Activated B cell treated with CpG ODN at 0.5 μM for 24 hours (primary cell): ENCODE data around the gene INAVA. TPM values are rescaled to one million over a fixed set of nuclear protein-coding genes. Genes with fewer than 3 reads are reported as not detected.
A peak's percentile ranks its signal among the peaks of the same experiment; 100 is the strongest.

Experiments used
- ATAC-seq: fragments of 200-7000 bp; cut with Tn5 transposase; one replicate; pipeline ENCODE4 v1.10.0; 2021; ENCODE audit warnings: low read depth, mild to moderate bottlenecking, moderate library complexity
- CTCF ChIA-PET: fragments of 350-600 bp; sonication (Branson Sonifier 250); formaldehyde crosslinking; loops from one replicate; lab custom pipeline; 2021; ENCODE audit warnings: antibody characterized with exemption; lab: Charles Lee
- POLR2A ChIA-PET: fragments of 350-600 bp; sonication (Branson Sonifier 250); formaldehyde crosslinking; loops from one replicate; lab custom pipeline; 2021; ENCODE audit warnings: antibody characterized with exemption; lab: Charles Lee
- DNase-seq: peaks from one replicate; pipeline ENCODE4 v3.0.0; 2022
- H3K27ac Mint-ChIP-seq: one replicate; pipeline ENCODE4 v1.8.0; 2020; ENCODE audit warnings: mixed read lengths
- H3K27me3 Mint-ChIP-seq: one replicate; pipeline ENCODE4 v1.8.0; 2021; ENCODE audit warnings: mixed read lengths
- H3K36me3 Mint-ChIP-seq: one replicate; pipeline ENCODE4 v1.8.0; 2021; ENCODE audit warnings: low read depth, mixed read lengths
- H3K4me1 Mint-ChIP-seq: one replicate; pipeline ENCODE4 v1.8.0; 2021; ENCODE audit warnings: mixed read lengths
- H3K4me3 Mint-ChIP-seq: one replicate; pipeline ENCODE4 v1.8.0; 2020; ENCODE audit warnings: mild to moderate bottlenecking, mixed read lengths
- H3K9me3 Mint-ChIP-seq: one replicate; pipeline ENCODE4 v1.8.0; 2020; ENCODE audit warnings: mixed read lengths
- intact Hi-C: fragments of 100-400 bp; cut with micrococcal nuclease; formaldehyde crosslinking; loops from one replicate; pipeline ENCODE4 v1.15.1; 2024
- total RNA-seq: library from RNA; stranded (reverse); gene quantifications from 2 replicates; pipeline ENCODE4 v1.2.3, GENCODE V29; 2022
- TF ChIP-seq, protein P1 (sequence below): fragments of 200-600 bp; IDR thresholded peaks from one replicate; pipeline ENCODE4 v1.8.0; 2022; ENCODE audit warnings: antibody characterized with exemption, mild to moderate bottlenecking

The INAVA gene
- total RNA-seq, 1 donor from 2014 or later = 0.44 TPM

DNA sequence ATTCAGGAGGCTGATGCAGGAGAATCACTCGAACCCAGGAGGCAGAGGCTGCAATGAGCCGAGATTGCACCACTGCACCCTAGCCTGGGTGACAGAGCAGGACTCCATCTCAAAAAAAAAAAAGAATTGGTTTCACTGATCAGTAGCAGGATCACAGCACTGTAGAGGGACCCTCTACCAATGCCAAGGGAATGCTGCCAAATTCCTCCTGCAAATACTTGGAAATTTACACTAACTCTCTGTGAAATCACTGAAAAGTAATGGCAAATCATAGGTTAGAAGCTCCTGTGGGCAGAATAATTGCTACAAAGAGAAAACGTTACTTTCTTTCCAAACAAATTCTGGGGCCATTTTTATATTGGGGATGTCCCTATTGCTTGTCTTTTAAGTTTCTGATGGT is 28.6 kb upstream of the INAVA start:
- ATAC-seq (no peak), DNase-seq (no peak)
- H3K27me3 Mint-ChIP-seq = peaks cover 3% of the 10 kb centered on the region
- H3K36me3 Mint-ChIP-seq = no peaks in the 10 kb centered on the region
- intact Hi-C loops = loop anchor here (5.0 kb wide), 1 partner anchor 156 kb away; the partner anchor contains the start of gene KIF21B
- TF ChIP-seq, protein P1, sequence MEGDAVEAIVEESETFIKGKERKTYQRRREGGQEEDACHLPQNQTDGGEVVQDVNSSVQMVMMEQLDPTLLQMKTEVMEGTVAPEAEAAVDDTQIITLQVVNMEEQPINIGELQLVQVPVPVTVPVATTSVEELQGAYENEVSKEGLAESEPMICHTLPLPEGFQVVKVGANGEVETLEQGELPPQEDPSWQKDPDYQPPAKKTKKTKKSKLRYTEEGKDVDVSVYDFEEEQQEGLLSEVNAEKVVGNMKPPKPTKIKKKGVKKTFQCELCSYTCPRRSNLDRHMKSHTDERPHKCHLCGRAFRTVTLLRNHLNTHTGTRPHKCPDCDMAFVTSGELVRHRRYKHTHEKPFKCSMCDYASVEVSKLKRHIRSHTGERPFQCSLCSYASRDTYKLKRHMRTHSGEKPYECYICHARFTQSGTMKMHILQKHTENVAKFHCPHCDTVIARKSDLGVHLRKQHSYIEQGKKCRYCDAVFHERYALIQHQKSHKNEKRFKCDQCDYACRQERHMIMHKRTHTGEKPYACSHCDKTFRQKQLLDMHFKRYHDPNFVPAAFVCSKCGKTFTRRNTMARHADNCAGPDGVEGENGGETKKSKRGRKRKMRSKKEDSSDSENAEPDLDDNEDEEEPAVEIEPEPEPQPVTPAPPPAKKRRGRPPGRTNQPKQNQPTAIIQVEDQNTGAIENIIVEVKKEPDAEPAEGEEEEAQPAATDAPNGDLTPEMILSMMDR = no peak
- peaks cover 60% of the 10 kb centered on the region for H3K4me1 Mint-ChIP-seq
- CTCF ChIA-PET = interaction anchor here (0.6 kb wide), 1 partner anchor 9 kb away, joined by 3 read pairs; no protein-coding TSS in a partner anchor
- H3K4me3 Mint-ChIP-seq = no peak overlapping the region
- POLR2A ChIA-PET = interaction anchor here (0.7 to 2.2 kb wide), 5 partner anchors 12 to 196 kb away, joined by 3 to 17 read pairs (median 6); partner anchors contain the start of gene DDX59
- H3K9me3 Mint-ChIP-seq = no peaks in the 10 kb centered on the region
- H3K27ac Mint-ChIP-seq = no peak overlapping the region

DNA sequence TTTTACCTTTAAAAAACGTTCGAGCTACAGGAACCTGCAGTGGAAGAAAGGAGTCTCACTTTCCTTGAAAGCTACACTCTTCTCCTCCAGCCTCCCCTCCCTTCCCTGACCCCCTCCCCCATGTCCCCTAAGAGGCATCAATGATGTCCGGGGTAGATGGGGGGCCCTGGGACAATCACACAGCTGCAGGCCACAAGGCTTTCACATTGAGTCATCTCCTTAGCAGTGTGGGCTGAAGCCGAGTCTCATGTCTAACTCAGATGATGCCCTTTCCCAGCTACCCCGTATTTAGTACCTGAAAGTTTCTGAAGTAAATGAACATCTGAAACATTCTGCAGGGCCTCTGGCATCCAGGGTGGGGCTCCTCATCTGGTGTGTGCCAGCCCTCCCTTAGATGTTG is 28.2 kb upstream of the INAVA start:
- H3K27me3 Mint-ChIP-seq = peaks cover 3% of the 10 kb centered on the region
- peak; percentile 67 for ATAC-seq
- H3K9me3 Mint-ChIP-seq = no peaks in the 10 kb centered on the region
- H3K4me3 Mint-ChIP-seq = no peak overlapping the region
- ChIA-PET POLR2A (interaction anchor here (0.7 to 2.2 kb wide), 5 partner anchors 11 to 197 kb away, joined by 3 to 17 read pairs (median 6); partner anchors contain the start of gene DDX59), CTCF (interaction anchor here (0.6 kb wide), 1 partner anchor 9 kb away, joined by 3 read pairs; no protein-coding TSS in a partner anchor)
- H3K4me1 Mint-ChIP-seq = peaks cover 64% of the 10 kb centered on the region
- no peak overlapping the region for H3K27ac Mint-ChIP-seq
- no peaks in the 10 kb centered on the region for H3K36me3 Mint-ChIP-seq
- TF ChIP-seq, protein P1 = no peak
- intact Hi-C loops = loop anchor here (5.0 kb wide), 1 partner anchor 156 kb away; the partner anchor contains the start of gene KIF21B
- DNase-seq = no peak

DNA sequence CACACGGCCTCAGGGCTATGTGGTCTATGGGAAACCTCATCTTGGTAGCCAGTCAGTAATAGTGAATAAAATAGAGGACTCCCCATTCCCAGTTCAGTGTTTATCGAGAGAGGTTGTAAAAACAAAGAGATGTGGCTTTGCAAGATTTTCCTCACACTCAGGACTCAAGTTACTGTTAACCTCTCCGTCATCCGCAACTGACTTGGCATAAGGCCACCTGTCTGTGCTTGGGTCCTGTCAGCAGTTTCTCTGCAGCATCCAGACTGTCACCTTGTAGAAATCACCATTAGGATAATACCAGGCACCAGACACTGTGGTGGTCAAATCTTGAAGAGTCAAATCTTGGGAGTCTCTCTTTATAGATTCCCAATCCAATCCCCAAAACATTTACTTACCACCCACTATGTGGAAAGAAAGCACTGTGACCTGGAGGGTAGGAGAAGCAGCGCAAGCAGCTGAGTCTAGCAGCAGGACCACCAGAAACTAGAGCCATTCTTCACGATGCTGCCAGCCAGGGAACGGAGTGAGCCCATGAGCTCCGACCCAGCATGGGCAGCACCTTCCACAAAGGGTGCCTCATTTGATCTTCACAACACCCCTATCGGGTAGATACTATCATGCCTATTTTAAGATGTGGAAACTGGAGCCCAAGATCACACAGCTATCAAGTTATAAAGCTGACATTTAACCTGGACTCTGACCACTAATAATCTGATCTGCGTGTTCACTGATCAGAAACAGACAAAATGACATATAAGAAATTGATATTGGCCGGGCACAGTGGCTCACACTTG is 27.5 kb upstream of the INAVA start:
- Mint-ChIP-seq H3K27ac (peak overlapping the region; percentile 35), H3K27me3 (no peaks in the 10 kb centered on the region), H3K4me3 (no peak overlapping the region), H3K4me1 (peaks cover 66% of the 10 kb centered on the region), H3K9me3 (no peaks in the 10 kb centered on the region), H3K36me3 (no peaks in the 10 kb centered on the region)
- no peak for DNase-seq
- POLR2A ChIA-PET = interaction anchor here (0.7 to 2.2 kb wide), 4 partner anchors 11 to 198 kb away, joined by 3 to 17 read pairs (median 6); partner anchors contain the start of gene DDX59
- ATAC-seq = no peak
- CTCF ChIA-PET = no interaction called here
- TF ChIP-seq, protein P1 = no peak
- intact Hi-C loops = loop anchor here (5.0 kb wide), 1 partner anchor 155 kb away; the partner anchor contains the start of gene KIF21B

DNA sequence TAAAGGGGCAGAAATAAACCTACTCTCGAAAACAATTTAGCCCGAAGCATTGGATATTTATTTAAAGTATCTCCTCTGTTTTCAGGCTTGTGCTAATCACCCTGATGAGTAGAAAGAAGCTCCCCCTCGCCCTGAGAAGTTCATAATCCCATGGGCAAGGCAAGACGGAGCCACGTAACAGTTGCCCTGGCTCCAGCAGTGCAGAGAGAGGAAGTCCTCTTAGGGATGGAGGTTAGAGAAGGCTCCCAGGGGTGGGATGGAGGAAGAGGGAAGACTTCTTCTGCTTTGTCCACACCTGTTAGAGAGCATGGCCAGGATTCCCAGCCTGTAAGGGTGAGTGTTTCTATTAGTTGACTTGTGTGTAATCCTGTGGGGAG is 25.3 kb upstream of the INAVA start:
- Mint-ChIP-seq H3K27me3 (peaks cover 6% of the 10 kb centered on the region), H3K4me3 (peak overlapping the region; percentile 73), H3K9me3 (no peaks in the 10 kb centered on the region), H3K36me3 (no peaks in the 10 kb centered on the region), H3K27ac (peak overlapping the region; percentile 94), H3K4me1 (peaks cover 60% of the 10 kb centered on the region)
- CTCF ChIA-PET = interaction anchor here (1.6 kb wide), 1 partner anchor 31 kb away, joined by 4 read pairs; no protein-coding TSS in a partner anchor
- POLR2A ChIA-PET = interaction anchor here (1.0 to 1.5 kb wide), 3 partner anchors 9 to 34 kb away, joined by 3 to 9 read pairs (median 3); no protein-coding TSS in a partner anchor
- TF ChIP-seq, protein P1 = no peak
- intact Hi-C loops = loop anchor here (5.0 kb wide), 1 partner anchor 153 kb away; the partner anchor contains the start of gene KIF21B
- no peak for ATAC-seq
- no peak for DNase-seq
